Spleen (tissue), 7 donors: Measurements from ENCODE around the gene NGB.

Experiments
- POLR2A ChIP-seq, 3 donors: fragments of 450-650 bp; IDR thresholded peaks; one replicate each; pipeline ENCODE4 v1.5.1; 2017; ENCODE audit warnings: antibody characterized with exemption in 3 of 3, mild to moderate bottlenecking in 1 of 3
- POLR2AphosphoS5 ChIP-seq, 3 donors: sonication (generic); formaldehyde crosslinking; IDR thresholded peaks; one replicate each; pipeline ENCODE4 v1.5.1; 2017; ENCODE audit warnings: antibody characterized with exemption in 3 of 3
- TF ChIP-seq, protein P1 (sequence below), 11 experiments: fragments of 200-600 bp in 7 of 11; fragments of 450-650 bp in 4 of 11; sonication (generic) in 4 of 11; IDR thresholded peaks in 8 of 11; conservative IDR thresholded peaks in 3 of 11; 1 replicate in 7 of 11; 2 replicates in 4 of 11; pipeline versions ENCODE4 v1.4.0 to v1.8.0; 2016 to 2021; ENCODE audit warnings: antibody characterized with exemption in 11 of 11, inconsistent platforms in 4 of 11, mild to moderate bottlenecking in 1 of 11
- donor health status: DM: no; HTN: no; CAD: no; lungs with moderate emphysema.
- donor health status: DM: no; HTN: no; CAD: no.
- donor health status: DM: no; HTN: no; CAD: no.

GRCh38 chr14:77260199-77260598 is 10.8 kb downstream of the NGB start:
- TF ChIP-seq POLR2A (IDR thresholded peaks at IDR 0.05) (no peak), POLR2AphosphoS5 (IDR thresholded peaks at IDR 0.05) (no peak)
- TF ChIP-seq, protein P1, sequence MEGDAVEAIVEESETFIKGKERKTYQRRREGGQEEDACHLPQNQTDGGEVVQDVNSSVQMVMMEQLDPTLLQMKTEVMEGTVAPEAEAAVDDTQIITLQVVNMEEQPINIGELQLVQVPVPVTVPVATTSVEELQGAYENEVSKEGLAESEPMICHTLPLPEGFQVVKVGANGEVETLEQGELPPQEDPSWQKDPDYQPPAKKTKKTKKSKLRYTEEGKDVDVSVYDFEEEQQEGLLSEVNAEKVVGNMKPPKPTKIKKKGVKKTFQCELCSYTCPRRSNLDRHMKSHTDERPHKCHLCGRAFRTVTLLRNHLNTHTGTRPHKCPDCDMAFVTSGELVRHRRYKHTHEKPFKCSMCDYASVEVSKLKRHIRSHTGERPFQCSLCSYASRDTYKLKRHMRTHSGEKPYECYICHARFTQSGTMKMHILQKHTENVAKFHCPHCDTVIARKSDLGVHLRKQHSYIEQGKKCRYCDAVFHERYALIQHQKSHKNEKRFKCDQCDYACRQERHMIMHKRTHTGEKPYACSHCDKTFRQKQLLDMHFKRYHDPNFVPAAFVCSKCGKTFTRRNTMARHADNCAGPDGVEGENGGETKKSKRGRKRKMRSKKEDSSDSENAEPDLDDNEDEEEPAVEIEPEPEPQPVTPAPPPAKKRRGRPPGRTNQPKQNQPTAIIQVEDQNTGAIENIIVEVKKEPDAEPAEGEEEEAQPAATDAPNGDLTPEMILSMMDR (IDR thresholded peaks at IDR 0.05 in 8 of 11, conservative IDR thresholded peaks at IDR 0.05 in 3 of 11): no peak
